Liver (tissue), 9 donors: ENCODE measurements around the gene OR2T4. TPM values are rescaled to one million over a fixed set of nuclear protein-coding genes. Genes with fewer than 3 reads are reported as not detected.

Experiments
- DNase-seq: peaks from one replicate; pipeline ENCODE4 v3.0.0-alpha.2; 2017; ENCODE audit warnings: low spot score
- H3K27ac ChIP-seq, 2 donors: one replicate each; pipeline ENCODE4 v1.7.0; 2013; ENCODE audit warnings: inconsistent platforms in 2 of 2, low read length in 2 of 2, control low read depth in 1 of 2, low read depth in 1 of 2, mild to moderate bottlenecking in 1 of 2
- H3K27me3 ChIP-seq, 4 donors: one replicate each; pipeline versions ENCODE4 v1.6.1 to v1.7.0; 2013; ENCODE audit warnings: low read length in 3 of 4, inconsistent platforms in 1 of 4, mild to moderate bottlenecking in 1 of 4, moderate library complexity in 1 of 4; ENCODE audit not compliant: control insufficient read depth in 4 of 4, insufficient read depth in 4 of 4
- H3K36me3 ChIP-seq, 4 donors: one replicate each; pipeline versions ENCODE4 v1.6.1 to v1.7.0; 2013; ENCODE audit warnings: low read length in 3 of 4, mild to moderate bottlenecking in 3 of 4, low read depth in 1 of 4, moderate library complexity in 1 of 4; ENCODE audit not compliant: control insufficient read depth in 4 of 4, insufficient read depth in 3 of 4
- H3K4me1 ChIP-seq, 4 donors: one replicate each; pipeline versions ENCODE4 v1.6.1 to v1.7.0; 2013; ENCODE audit warnings: low read length in 3 of 4, mild to moderate bottlenecking in 3 of 4, moderate library complexity in 1 of 4; ENCODE audit not compliant: control insufficient read depth in 4 of 4, insufficient read depth in 4 of 4
- H3K4me3 ChIP-seq, 3 donors: one replicate each; pipeline versions ENCODE4 v1.6.1 to v1.7.0; 2013; ENCODE audit warnings: low read length in 3 of 3, control low read depth in 1 of 3, low read depth in 1 of 3, mild to moderate bottlenecking in 1 of 3
- H3K9ac ChIP-seq, 2 donors: one replicate each; pipeline ENCODE4 v1.7.0; 2013; ENCODE audit warnings: low read length in 2 of 2, mild to moderate bottlenecking in 2 of 2, moderate library complexity in 2 of 2, control low read depth in 1 of 2, low read depth in 1 of 2
- H3K9me3 ChIP-seq, 4 donors: one replicate each; pipeline versions ENCODE4 v1.6.1 to v1.7.0; 2013; ENCODE audit warnings: low read length in 3 of 4; ENCODE audit not compliant: control insufficient read depth in 4 of 4
- FOXA2 ChIP-seq: IDR thresholded peaks from 2 replicates; pipeline ENCODE4 v1.6.1; 2016; ENCODE audit warnings: antibody characterized with exemption
- HNF4A ChIP-seq, 2 donors: conservative IDR thresholded peaks; 2 replicates each; pipeline ENCODE4 v1.6.1; 2016; ENCODE audit warnings: antibody characterized with exemption in 2 of 2, mild to moderate bottlenecking in 2 of 2
- NR2F2 ChIP-seq: IDR thresholded peaks from 2 replicates; pipeline ENCODE4 v1.6.1; 2016; ENCODE audit warnings: antibody characterized with exemption
- WGBS: extraction: QIAGEN DNeasy Blood & Tissue Kit; methylation state at CpG from one replicate; pipeline ENCODE4 v1.1.7; 2013; 5-methylcytosine and 5-hydroxymethylcytosine counted together
- polyA plus RNA-seq, 2 donors: library from polyadenylated mRNA; stranded (reverse) in 1 of 2; unstranded in 1 of 2; fragments of 200-250 nt in 1 of 2; fragments of >200 nt in 1 of 2; fragmentation: Nextera tagmentation in 1 of 2; extraction: Ambion mirVana in 1 of 2; gene quantifications; one replicate each; pipeline versions ENCODE4 v1.2.1 to v1.2.3, GENCODE V29; 2013 to 2015
- total RNA-seq, 2 donors: library from RNA; depleted of rRNA; stranded (reverse); fragments of >200 nt; gene quantifications; one replicate each; pipeline ENCODE4 v1.2.3, GENCODE V29; 2014
- TF ChIP-seq, protein P1 (sequence below): IDR thresholded peaks from 2 replicates; pipeline ENCODE4 v1.6.1; 2016; ENCODE audit warnings: antibody characterized with exemption
- donor health status: healthy.
- donor health status: healthy.
- donor health status: healthy.
- donor health status: healthy.
- donor health status: healthy.

Gene OR2T4
- total and polyA plus RNA-seq, 4 donors, result not detected

GRCh38 chr1:248406721-248407692 lies 45.5 kb downstream of the OR2T4 start:
- H3K4me3 ChIP-seq, result no peak overlapping the region
- no peak overlapping the region for H3K27ac ChIP-seq
- no peaks in the 10 kb centered on the region for H3K27me3 ChIP-seq
- TF ChIP-seq HNF4A (conservative IDR thresholded peaks at IDR 0.05), result no peak
- no peak for TF ChIP-seq FOXA2
- TF ChIP-seq NR2F2, result no peak
- TF ChIP-seq, protein P1, sequence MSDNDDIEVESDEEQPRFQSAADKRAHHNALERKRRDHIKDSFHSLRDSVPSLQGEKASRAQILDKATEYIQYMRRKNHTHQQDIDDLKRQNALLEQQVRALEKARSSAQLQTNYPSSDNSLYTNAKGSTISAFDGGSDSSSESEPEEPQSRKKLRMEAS, result no peak
- no peaks in the 10 kb centered on the region for H3K36me3 ChIP-seq
- no peak for DNase-seq
- no peak overlapping the region for H3K9ac ChIP-seq
- no peaks in the 10 kb centered on the region for H3K4me1 ChIP-seq
- WGBS, result 56% methylated on average over 8 of the region's 8 CpGs
- H3K9me3 ChIP-seq, result peaks cover 0 to 4% (median 0%) of the 10 kb centered on the region in 4 donors

Other genes starting within 250 kb of the OR2T4 start
- gene OR2M5, start 216.5 kb upstream of the OR2T4 start, total RNA-seq, result not detected
- gene OR2M5, start 216.5 kb upstream of the OR2T4 start, polyA plus RNA-seq, result not detected
- not detected for gene OR2M2, start 186.8 kb upstream of the OR2T4 start, total RNA-seq
- not detected for gene OR2M2, start 186.8 kb upstream of the OR2T4 start, polyA plus RNA-seq
- not detected for gene OR2M3, start 164.4 kb upstream of the OR2T4 start, total RNA-seq
- gene OR2M3, start 164.4 kb upstream of the OR2T4 start, polyA plus RNA-seq, result not detected
- gene OR2M4, start 130.2 kb upstream of the OR2T4 start, total RNA-seq, result not detected
- not detected for gene OR2M4, start 130.2 kb upstream of the OR2T4 start, polyA plus RNA-seq
- gene OR2T33, start 83.7 kb upstream of the OR2T4 start, total RNA-seq, result under 1 TPM in 1 of 2 donors, not detected in 1; 0.37 TPM
- not detected for gene OR2T33, start 83.7 kb upstream of the OR2T4 start, polyA plus RNA-seq
- gene OR2T12, start 58.2 kb upstream of the OR2T4 start, total RNA-seq, result not detected
- not detected for gene OR2T12, start 58.2 kb upstream of the OR2T4 start, polyA plus RNA-seq
- gene OR2M7, start 37.1 kb upstream of the OR2T4 start, total RNA-seq, result not detected
- not detected for gene OR2M7, start 37.1 kb upstream of the OR2T4 start, polyA plus RNA-seq
- not detected for gene OR14C36, start 12.9 kb upstream of the OR2T4 start, total RNA-seq
- not detected for gene OR14C36, start 12.9 kb upstream of the OR2T4 start, polyA plus RNA-seq
- gene OR2T6, start 14.1 kb downstream of the OR2T4 start, total RNA-seq, result not detected
- gene OR2T6, start 14.1 kb downstream of the OR2T4 start, polyA plus RNA-seq, result not detected
- gene OR2T1, start 41.4 kb downstream of the OR2T4 start, total RNA-seq, result not detected
- gene OR2T1, start 41.4 kb downstream of the OR2T4 start, polyA plus RNA-seq, result not detected
- gene OR2T2, start 84.0 kb downstream of the OR2T4 start, total RNA-seq, result not detected
- gene OR2T2, start 84.0 kb downstream of the OR2T4 start, polyA plus RNA-seq, result not detected
- gene OR2T3, start 111.7 kb downstream of the OR2T4 start, total RNA-seq, result not detected
- gene OR2T3, start 111.7 kb downstream of the OR2T4 start, polyA plus RNA-seq, result not detected
- not detected for gene OR2T5, start 126.9 kb downstream of the OR2T4 start, total RNA-seq
- not detected for gene OR2T5, start 126.9 kb downstream of the OR2T4 start, polyA plus RNA-seq
- not detected for gene OR2G6, start 146.4 kb downstream of the OR2T4 start, total RNA-seq
- not detected for gene OR2G6, start 146.4 kb downstream of the OR2T4 start, polyA plus RNA-seq
- not detected for gene OR2T29, start 201.1 kb downstream of the OR2T4 start, total RNA-seq
- gene OR2T29, start 201.1 kb downstream of the OR2T4 start, polyA plus RNA-seq, result not detected
- gene OR2T34, start 213.1 kb downstream of the OR2T4 start, total RNA-seq, result not detected
- gene OR2T34, start 213.1 kb downstream of the OR2T4 start, polyA plus RNA-seq, result not detected
- gene OR2T10, start 236.0 kb downstream of the OR2T4 start, total RNA-seq, result not detected
- gene OR2T10, start 236.0 kb downstream of the OR2T4 start, polyA plus RNA-seq, result not detected